Neural progenitor cell (in vitro differentiated cells): Measurements from ENCODE around the gene CSNK1G2.

Source experiments
- EZH2 ChIP-seq: fragments of 200-600 bp; sonication (generic); IDR thresholded peaks from 2 replicates; pipeline ENCODE4 v1.6.1; 2017; ENCODE audit warnings: antibody characterized with exemption, mild to moderate bottlenecking, moderate library complexity
- EZH2phosphoT487 ChIP-seq: fragments of 200-600 bp; sonication (generic); IDR thresholded peaks from 2 replicates; pipeline ENCODE4 v1.6.1; 2017; ENCODE audit warnings: antibody characterized with exemption
- TF ChIP-seq, protein P1 (sequence below): fragments of 200-600 bp; sonication (generic); IDR thresholded peaks from 2 replicates; pipeline ENCODE4 v1.5.1; 2017; ENCODE audit warnings: antibody characterized with exemption, mild to moderate bottlenecking

DNA sequence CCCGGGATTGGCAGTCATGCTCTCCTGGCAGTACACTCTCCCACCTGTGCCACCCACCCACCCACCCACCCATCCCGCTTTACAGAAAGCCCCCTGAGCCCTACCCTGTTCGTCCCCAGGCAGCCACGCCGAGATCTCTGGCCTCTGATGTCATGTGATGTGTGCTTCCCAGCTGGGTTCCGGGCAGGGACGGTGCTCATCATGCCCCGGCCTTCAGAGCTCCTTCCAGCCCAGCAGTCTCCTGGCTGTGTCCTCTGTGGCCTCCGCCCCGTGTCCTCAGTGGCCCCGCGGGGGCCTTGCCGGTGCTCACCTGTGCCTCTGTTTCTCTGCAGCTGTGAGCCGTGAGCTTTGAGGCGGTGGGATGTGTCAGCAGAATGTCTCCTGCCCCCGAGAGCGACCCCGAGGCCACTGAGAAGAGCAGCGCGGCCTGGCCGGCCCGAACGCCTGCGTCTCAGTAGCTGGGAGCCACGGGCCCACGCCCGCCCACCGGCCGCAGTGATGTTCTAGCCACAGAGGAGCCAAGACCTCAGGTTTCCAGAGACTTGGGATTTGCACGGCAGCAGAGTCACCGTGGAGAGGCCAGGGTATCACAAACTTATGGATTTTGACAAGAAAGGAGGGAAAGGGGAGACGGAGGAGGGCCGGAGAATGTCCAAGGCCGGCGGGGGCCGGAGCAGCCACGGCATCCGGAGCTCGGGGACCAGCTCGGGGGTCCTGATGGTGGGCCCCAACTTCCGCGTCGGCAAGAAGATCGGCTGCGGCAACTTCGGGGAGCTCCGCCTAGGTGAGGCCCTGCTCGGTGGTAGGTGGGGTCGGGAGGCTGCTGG, 28.4 kb downstream of the CSNK1G2 start:
- TF ChIP-seq, protein P1, sequence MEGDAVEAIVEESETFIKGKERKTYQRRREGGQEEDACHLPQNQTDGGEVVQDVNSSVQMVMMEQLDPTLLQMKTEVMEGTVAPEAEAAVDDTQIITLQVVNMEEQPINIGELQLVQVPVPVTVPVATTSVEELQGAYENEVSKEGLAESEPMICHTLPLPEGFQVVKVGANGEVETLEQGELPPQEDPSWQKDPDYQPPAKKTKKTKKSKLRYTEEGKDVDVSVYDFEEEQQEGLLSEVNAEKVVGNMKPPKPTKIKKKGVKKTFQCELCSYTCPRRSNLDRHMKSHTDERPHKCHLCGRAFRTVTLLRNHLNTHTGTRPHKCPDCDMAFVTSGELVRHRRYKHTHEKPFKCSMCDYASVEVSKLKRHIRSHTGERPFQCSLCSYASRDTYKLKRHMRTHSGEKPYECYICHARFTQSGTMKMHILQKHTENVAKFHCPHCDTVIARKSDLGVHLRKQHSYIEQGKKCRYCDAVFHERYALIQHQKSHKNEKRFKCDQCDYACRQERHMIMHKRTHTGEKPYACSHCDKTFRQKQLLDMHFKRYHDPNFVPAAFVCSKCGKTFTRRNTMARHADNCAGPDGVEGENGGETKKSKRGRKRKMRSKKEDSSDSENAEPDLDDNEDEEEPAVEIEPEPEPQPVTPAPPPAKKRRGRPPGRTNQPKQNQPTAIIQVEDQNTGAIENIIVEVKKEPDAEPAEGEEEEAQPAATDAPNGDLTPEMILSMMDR: no peak
- TF ChIP-seq EZH2: no peak
- no peak for TF ChIP-seq EZH2phosphoT487
